GM12864 (cell line): ENCODE results near the gene TRPM7.

Source experiments
- DNase-seq: peaks from one replicate; pipeline ENCODE4 v3.0.0-alpha.2; 2011; ENCODE audit warnings: low read depth
- H3K4me3 ChIP-seq: 2 replicates; pipeline ENCODE4 v1.5.1; 2011; ENCODE audit warnings: mild to moderate bottlenecking, low read depth, low read length, control low read depth
- TF ChIP-seq, protein P1 (sequence below): IDR thresholded peaks from 2 replicates; pipeline ENCODE4 v1.5.1; 2011; ENCODE audit warnings: low read depth, mild to moderate bottlenecking, moderate library complexity, low read length, control low read depth, inconsistent platforms; ENCODE audit errors: missing control alignments

Gene TRPM7

GRCh38 chr15:50546566-50546965 is 140.0 kb downstream of the TRPM7 start, which contains the start of gene USP50:
Gene USP50, minus strand, starts transcription at chr15:50546666. Its CDS starts 141 bp downstream, at chr15:50546525.
- H3K4me3 ChIP-seq = no peak within 1 kb of the TSS
- TF ChIP-seq, protein P1, sequence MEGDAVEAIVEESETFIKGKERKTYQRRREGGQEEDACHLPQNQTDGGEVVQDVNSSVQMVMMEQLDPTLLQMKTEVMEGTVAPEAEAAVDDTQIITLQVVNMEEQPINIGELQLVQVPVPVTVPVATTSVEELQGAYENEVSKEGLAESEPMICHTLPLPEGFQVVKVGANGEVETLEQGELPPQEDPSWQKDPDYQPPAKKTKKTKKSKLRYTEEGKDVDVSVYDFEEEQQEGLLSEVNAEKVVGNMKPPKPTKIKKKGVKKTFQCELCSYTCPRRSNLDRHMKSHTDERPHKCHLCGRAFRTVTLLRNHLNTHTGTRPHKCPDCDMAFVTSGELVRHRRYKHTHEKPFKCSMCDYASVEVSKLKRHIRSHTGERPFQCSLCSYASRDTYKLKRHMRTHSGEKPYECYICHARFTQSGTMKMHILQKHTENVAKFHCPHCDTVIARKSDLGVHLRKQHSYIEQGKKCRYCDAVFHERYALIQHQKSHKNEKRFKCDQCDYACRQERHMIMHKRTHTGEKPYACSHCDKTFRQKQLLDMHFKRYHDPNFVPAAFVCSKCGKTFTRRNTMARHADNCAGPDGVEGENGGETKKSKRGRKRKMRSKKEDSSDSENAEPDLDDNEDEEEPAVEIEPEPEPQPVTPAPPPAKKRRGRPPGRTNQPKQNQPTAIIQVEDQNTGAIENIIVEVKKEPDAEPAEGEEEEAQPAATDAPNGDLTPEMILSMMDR = no peak
- DNase-seq = no peak

DNA sequence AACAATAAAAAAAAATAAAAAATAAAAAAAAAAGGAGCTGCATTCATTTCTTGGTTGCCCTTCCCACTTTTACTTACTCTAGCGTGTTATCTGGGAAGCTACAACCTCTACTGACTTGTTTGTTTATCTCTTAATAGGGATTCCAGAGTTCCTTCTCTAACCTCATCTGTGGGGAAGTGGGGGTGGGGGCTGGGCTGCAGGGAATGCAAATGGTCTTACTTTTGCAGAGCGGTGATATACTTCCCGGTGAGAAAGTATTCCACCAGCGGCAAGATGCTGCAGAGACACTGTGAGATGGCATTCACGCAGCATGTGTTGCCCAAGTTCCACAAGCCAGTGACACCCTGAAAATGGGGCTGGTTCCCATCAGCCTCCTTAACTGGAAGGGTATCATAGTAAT is 142.2 kb downstream of the TRPM7 start:
- TF ChIP-seq, protein P1 = no peak
- no peak overlapping the region for H3K4me3 ChIP-seq
- no peak for DNase-seq

GRCh38 chr15:50543556-50543955 is 143.0 kb downstream of the TRPM7 start:
- DNase-seq = no peak
- no peak overlapping the region for H3K4me3 ChIP-seq
- TF ChIP-seq, protein P1 = no peak

DNA sequence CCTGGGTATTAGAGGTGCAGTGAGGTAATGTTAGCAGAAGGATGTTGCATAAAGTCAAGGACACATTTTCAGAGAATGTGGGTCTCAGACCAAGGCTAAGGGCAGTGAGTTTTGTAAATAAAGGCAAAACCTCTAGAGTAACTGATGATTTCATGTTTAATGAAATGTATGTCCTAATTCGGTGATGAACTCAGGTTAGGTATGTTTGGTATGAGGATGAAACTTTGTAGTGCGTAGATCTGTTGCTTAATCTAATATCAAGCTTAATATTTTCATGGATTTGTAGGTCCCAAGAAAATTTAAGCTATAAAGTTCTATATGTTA is 143.7 kb downstream of the TRPM7 start:
- H3K4me3 ChIP-seq = no peak overlapping the region
- TF ChIP-seq, protein P1 = no peak
- no peak for DNase-seq

DNA sequence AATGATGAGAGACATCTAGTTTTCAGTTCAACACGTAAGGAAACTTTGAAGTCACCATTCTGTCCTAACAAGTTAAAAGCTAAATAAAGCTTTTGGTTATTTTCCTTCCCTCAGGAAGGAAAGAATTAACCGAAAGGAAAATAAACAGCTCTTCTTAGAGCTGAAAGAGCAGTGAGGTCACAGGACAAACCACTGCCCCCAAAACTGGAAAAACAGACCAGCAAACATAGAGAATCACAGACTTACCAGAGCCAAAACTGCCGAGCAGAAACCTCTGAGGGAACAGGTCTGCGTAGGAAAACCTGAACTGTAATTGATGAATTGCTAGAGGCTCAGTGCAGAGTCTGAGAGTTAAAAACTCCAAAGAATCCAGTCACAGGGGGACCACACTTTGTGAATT is 154.8 kb downstream of the TRPM7 start:
- TF ChIP-seq, protein P1 = no peak
- no peak for DNase-seq

DNA sequence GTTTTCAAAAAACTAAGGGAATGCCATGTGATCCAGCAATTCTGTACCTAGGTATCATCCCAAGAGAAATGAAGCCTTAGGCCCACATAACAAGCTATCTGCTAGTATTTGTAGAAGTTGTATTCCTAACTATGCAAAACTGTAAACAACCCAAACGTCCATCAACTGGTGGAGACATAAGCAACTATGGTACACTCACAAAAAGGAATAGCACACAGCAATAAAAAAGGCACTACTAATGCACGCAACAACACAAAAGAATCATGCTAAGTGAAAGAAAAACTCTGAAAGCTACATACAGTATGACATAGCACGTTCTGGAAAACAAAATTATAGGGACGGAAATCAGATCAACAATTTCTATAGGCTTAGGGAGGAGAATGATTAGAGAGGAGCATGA is 155.4 kb downstream of the TRPM7 start:
- TF ChIP-seq, protein P1 = no peak
- H3K4me3 ChIP-seq = no peak overlapping the region
- no peak for DNase-seq

More for the DNA sequence above, 154.8 kb downstream of the TRPM7 start:
- no peak overlapping the region for H3K4me3 ChIP-seq

GRCh38 chr15:50523851-50524251 is 162.7 kb downstream of the TRPM7 start:
- no peak for DNase-seq
- TF ChIP-seq, protein P1 = no peak
- H3K4me3 ChIP-seq = no peak overlapping the region
